Measurements from ENCODE around the gene SNRPD1.

DNA sequence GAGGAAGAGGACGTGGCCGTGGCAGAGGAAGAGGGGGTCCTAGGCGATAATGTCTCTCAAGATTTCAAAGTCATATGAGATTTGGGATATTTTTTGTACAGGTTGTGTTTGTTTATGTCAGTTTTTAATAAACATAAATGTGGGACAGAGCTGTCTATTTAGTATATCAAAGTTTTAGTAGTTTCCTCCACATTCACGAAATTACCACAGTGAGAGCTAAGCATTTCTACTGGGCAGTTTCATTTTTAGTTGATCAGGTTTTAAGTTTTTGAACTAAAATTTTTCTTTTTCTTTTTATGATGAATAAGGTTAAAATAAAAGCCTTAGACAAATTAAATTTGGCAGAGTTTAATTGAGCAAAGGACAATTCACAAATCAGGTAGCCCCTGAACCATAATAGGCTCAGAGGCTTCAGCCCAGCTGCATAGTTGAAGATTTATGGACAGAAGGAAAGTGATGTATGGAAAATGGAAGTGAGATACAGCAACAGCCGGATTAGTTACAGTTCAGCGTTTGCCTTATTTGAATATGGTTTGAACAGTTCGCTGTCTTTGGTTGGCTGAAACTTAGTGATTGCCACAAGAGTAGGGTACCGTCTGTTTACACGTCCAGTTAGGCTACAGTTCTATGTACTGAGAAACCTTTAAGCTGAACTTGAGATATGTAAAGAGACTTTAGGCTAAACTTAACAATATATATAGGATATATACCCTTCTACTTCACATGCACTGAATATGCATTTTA, 17.1 kb downstream of the SNRPD1 start:
- no peak for TF ChIP-seq CTCF (IDR thresholded peaks at IDR 0.05)
- no peak for TF ChIP-seq POLR2A (IDR thresholded peaks at IDR 0.05)

All from esophagus squamous epithelium (tissue), 4 donors.